Hindlimb muscle (tissue), 1 donor: ENCODE data around the gene STX16. TPM values are rescaled to one million over a fixed set of nuclear protein-coding genes. Genes with fewer than 3 reads are reported as not detected.

Experiments
- DNase-seq: peaks from one replicate; pipeline ENCODE4 v3.0.0-alpha.2; 2013
- polyA plus RNA-seq: library from polyadenylated mRNA; unstranded; fragments of 120-200 nt; gene quantifications from one replicate; pipeline ENCODE4 v1.2.1, GENCODE V29; 2013; ENCODE audit not compliant: insufficient read length

Gene STX16
- polyA plus RNA-seq, 1 donor = 71.0 TPM

DNA sequence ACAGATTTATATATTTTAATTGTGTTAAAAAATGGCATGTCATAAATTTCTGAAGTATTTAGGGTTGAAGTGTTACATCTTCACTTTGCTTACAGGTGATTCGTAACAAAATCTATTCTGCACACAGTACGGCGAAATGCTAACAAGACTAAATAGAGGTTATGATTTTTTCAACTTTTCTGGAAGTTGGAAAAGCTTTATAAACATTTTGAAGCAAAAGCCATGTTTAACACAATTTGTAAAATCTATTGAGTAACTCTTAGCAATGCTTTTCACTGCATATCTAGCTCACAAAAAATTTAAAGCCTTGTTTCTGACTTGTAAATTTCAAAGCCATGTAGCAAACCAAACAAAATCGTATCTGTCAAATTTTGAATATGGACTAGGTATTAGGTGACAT lies 3.3 kb downstream of the STX16 start:
- DNase-seq = no peak

DNA sequence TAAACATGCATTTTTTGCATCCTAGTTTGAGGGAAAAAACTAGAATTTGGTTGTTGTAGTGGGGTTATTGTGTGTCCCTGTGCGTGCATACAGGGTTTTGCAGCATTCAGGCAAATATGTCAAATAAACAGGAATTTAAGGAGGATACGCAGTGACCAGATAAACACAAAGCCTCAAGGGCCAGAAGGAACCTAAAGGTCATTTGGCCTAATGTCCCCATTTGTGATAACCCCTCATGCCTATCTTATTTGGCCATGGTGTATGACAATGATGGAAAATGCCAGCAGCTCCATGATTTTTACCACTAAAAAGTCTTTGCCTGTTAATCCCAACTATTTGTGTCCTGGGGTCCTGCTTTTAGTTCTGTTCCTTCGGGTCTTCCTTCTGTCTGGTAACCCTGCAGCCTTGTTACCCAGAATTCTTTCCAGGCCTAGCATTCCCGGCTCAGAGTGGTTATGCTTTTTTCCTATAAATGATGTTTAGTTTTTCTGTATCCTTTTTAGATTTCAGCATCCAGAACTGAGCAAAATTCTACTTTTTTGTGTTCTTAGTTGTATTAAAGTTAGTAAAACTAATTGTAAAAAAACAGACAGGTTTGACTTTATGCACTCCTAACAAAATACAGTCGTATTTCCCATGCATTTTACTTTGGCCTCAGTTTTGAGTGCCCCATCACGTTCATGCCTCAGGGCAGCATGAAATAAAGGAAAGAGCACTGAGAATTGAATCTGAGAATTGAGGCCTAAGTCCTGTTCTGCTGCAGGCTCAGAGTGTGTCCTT lies 4.4 kb downstream of the STX16 start:
- DNase-seq = no peak

DNA sequence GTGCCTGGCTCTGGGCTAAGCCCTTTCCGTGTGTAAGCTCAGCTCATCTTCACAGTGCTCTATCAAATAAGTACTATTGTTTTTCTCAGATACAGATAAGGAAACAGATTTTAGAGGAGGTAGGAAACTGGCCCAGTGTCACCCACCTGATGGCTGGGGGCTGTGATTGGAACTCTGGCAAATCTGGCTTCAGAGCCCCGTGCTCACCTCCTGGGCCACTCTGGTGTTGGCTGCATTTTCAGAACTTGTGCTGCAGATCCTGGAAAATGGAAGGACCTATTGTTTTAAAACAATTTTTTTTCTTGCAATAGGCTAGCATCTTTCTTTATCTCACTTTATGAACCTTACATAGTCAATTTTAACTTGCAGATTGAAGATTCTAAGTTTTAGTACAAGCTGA lies 5.7 kb downstream of the STX16 start:
- DNase-seq = no peak

DNA sequence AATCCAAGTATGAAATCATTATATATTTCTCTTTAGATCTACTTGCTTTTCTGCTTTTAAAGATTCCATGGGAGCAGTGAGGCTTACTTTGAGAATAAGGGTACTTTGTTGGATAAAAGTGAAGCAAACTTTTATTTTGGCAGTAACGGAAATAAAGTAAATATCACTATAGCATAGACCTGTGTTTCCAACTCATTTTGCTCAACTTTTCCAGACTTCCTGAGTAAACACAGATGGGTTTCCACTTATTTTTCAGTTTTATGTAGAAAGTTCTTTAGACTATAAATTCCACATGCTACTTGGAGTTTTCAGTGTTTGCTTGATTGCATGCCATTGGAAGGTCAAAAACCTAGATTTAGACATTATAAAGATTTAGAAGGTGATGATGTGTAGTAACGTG lies 6.2 kb downstream of the STX16 start:
- peak; percentile 73 for DNase-seq

- DNase-seq = no peak
Observed at GRCh38 chr20:58657986-58658385, 6.9 kb downstream of the STX16 start.

DNA sequence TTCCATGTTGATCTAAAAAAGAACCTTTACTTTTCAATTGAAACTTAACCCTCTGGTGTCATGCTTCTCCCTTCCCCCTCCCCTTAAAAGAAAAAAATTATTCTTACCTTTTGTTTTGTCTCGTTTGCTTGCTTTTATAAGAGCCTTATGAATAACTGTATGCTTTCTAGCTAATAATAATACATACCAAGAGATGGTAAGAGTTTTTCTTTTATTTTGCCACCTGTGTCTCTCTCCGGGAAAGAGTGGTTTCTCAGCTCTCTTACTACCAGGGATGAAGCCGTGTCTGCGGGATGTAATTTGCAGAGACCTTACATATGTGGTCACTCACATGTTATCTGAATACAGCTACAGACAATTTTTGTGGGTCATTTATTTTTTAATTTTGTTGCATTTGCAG lies 7.7 kb downstream of the STX16 start:
- no peak for DNase-seq

GRCh38 chr20:58659841-58660240 lies 8.8 kb downstream of the STX16 start:
- no peak for DNase-seq

- no peak for DNase-seq
Observed at GRCh38 chr20:58660855-58661597, 9.9 kb downstream of the STX16 start.

DNA sequence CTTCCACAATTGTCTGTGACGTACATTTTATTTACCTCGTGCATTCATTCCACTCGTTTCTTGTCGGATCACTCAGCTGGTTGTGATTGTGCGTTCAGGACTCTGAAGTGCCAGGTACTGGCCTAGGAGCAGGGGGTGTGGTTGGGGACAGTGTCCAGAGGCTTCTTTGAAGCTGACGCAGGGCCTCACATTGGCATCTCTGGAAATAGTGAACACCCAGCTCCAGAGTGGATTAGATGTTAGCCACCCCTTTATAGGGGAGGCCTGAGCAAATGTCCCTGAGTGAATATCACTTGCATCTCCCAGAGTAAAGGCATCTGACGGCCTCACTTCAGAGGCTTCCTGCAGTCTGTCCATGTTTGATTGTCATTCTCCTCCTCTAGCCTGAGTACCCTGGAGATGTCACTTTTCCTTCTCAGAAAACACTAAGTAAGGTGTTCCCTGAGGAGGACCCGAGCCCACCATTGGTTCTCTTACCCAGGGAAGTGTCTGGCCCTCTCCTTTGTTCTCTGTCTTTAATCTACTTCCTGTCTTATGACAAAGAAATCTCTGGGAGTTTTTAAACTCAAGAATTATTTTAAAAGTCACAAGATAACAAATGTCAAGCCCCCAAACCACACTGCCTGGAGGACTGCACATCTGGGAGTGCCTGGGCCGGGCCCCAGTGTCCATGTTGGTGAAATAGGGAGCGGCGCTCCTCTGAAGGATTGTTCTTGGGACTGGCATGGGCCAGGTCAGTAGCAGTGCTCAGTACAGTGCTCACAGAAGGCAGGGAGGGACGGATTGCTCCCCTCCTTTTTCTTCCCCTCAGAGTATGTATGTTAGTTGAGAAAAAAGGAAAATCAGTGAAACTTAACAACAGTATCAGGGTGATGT lies 10.8 kb downstream of the STX16 start:
- no peak for DNase-seq

- DNase-seq = no peak
Observed at GRCh38 chr20:58664331-58664730, 13.2 kb downstream of the STX16 start.

DNA sequence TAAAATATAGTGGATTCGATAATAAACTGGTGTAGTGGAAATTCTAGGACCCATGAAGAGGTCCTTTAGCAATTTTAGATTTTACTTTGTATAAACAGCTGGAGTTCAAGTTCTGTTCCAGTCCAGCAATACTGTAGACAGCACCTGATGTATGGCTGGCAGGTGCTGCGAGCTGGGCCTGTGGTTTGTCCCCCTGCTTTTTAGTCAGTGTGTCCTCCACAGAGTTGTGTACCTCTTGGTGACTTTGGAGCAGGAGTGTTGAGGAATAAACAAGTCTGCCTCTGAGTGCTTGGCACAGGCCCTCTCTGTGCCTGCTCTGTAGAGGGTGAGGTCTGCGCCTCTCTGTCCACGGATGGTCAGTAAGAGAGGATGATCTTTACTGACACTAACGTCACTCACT lies 13.8 kb downstream of the STX16 start:
- DNase-seq = no peak

- DNase-seq = no peak
Observed at GRCh38 chr20:58665606-58666005, 14.5 kb downstream of the STX16 start.

DNA sequence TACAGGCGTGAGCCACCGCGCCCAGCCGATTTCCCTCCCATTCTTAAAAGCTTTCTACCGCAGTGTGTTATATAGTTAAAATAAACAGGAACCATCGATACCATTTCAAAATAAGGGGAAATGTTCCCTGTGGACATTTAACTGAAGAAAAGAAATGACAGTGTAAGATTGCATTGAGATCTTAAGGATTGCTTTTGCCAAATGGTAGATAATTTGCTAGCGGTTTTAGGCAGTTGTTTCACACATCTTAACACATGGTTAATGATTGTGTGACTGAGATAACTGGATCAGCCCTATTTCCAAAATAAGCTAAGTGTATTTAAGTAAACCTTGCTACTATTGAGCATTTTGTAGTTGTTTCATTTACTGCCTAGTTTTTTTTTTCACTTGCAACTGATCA lies 15.6 kb downstream of the STX16 start:
- DNase-seq = no peak

- DNase-seq = no peak
Observed at GRCh38 chr20:58667975-58668374, 16.9 kb downstream of the STX16 start.

- DNase-seq = no peak
Observed at GRCh38 chr20:58668901-58669286, 17.8 kb downstream of the STX16 start.

- no peak for DNase-seq
Observed at GRCh38 chr20:58669287-58670006, 18.4 kb downstream of the STX16 start.

DNA sequence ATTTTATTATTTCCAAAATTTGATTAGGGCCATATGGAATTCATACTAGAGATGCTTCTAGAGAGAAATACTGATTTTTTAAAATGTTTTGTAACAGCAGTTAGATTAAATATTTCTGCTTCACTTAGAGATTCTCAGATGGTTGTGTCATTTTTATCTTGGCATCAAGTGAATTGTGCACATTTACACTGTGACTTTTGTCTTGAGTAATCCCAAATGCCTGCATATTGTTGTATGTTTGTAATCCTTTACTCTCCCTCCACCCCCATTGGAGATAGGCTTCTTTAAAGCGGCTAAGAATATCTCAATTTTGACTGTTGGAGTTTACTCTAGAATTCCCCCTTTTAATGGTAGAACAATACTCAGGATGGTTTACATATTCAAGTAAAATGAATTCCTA lies 19.0 kb downstream of the STX16 start:
- DNase-seq = no peak

DNA sequence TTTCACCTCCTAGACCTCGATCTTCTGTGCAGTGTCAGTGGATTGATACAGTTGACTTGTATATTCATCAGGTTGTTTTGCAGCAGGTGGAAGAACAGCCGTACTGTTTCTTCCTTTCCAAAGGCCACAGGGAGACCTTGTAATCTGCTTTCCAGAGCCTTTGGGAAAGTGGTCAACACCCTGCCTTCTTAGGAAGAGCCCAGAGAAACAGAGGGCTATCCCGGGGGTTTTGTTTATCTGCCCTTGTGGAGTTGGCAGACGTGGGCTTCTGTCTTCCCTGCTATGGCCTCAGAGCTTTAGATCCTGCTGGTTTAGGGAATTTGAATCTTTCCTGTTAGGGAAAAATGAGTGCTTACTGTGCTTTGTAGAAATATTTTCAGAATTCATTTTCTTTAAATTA lies 19.6 kb downstream of the STX16 start:
- no peak for DNase-seq

GRCh38 chr20:58673119-58673518 lies 22.0 kb downstream of the STX16 start:
- DNase-seq = no peak

DNA sequence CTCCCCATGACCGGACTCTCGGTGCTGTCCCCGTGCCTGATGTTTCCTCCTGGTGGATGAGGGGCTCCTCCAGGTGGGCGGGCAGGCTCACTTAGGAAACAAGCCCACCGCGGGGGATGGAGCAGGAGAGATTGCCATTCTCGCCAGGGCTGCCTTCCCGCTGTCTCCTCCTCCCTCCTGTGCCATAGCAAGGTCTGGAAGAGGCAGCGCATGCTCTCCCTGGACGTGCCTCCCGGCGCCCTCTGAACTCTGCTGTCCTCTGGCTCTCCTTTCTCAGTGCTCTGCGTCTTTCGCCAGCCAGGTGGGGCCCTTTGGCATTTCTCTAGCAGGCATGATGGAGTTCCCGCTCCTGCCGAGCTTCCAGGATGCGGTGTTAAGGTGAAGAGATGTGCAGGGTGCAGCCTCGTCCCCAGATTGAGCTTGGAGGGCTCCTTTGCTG lies 24.1 kb downstream of the STX16 start:
- no peak for DNase-seq

GRCh38 chr20:58675641-58676040 lies 24.6 kb downstream of the STX16 start:
- no peak for DNase-seq

GRCh38 chr20:58676161-58676560 lies 25.1 kb downstream of the STX16 start:
- DNase-seq = no peak
